ENCODE measurements around the gene SLC7A1. TPM values are rescaled to one million over a fixed set of nuclear protein-coding genes. Genes with fewer than 3 reads are reported as not detected.
A peak's percentile ranks its signal among the peaks of the same experiment; 100 is the strongest.

The SLC7A1 gene
- total RNA-seq, 1 experiment from 2014 or later, result 84.5 TPM

DNA sequence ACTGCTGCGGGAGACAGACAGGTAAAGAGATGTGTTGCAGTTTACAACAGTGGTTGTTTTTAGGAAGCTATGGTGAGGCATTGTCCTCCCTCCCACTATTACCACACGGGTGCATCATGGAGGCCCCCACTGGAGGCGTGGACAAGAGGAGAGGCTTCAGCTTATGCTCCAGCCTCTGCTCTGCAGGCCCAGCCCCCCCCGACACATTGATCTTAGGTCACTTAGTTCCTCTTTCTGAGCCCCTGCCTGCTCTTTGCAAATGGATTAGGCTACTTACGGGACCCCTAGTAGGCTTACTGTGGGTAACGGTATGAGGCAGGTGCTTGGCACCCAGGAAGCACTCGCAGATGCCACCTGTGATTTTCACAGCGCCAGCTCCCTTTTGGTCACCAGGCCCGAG lies 123.9 kb downstream of the SLC7A1 start:
- ChIA-PET POLR2A (interaction anchor here (0.6 kb wide), 1 partner anchor 117 kb away, joined by 5 read pairs; no protein-coding TSS in a partner anchor), CTCF (interaction anchor here (0.7 to 4.1 kb wide), 20 partner anchors 10 to 381 kb away, joined by 3 to 37 read pairs (median 4); no protein-coding TSS in a partner anchor)
- Mint-ChIP-seq H3K27me3 (ENCODE audit: low read depth) (no peaks in the 10 kb centered on the region; the same call in 1 of the 2 replicates), H3K4me3 (no peak overlapping the region), H3K9me3 (no peaks in the 10 kb centered on the region), H3K36me3 (no peaks in the 10 kb centered on the region), H3K4me1 (no peaks in the 10 kb centered on the region), H3K27ac (no peak overlapping the region)
- TF ChIP-seq TP53 (CRISPR knock-in tag; IDR thresholded peaks at IDR 0.05) (no peak), ATF1 (CRISPR knock-in tag; IDR thresholded peaks at IDR 0.05) (no peak), MXD4 (CRISPR knock-in tag; IDR thresholded peaks at IDR 0.05; ENCODE audit: borderline replicate concordance) (no peak), SMAD4 (CRISPR knock-in tag; IDR thresholded peaks at IDR 0.05) (no peak), FOXK1 (CRISPR knock-in tag; IDR thresholded peaks at IDR 0.05) (no peak), ESRRA (CRISPR knock-in tag; IDR thresholded peaks at IDR 0.05; ENCODE audit: borderline replicate concordance) (no peak), FOXP1 (CRISPR knock-in tag; IDR thresholded peaks at IDR 0.05; ENCODE audit: borderline replicate concordance) (no peak), NR3C1 (CRISPR knock-in tag; conservative IDR thresholded peaks at IDR 0.05; ENCODE audit: low read depth) (no peak), JUN (CRISPR knock-in tag; IDR thresholded peaks at IDR 0.05) (no peak)
- TF ChIP-seq, protein P1, sequence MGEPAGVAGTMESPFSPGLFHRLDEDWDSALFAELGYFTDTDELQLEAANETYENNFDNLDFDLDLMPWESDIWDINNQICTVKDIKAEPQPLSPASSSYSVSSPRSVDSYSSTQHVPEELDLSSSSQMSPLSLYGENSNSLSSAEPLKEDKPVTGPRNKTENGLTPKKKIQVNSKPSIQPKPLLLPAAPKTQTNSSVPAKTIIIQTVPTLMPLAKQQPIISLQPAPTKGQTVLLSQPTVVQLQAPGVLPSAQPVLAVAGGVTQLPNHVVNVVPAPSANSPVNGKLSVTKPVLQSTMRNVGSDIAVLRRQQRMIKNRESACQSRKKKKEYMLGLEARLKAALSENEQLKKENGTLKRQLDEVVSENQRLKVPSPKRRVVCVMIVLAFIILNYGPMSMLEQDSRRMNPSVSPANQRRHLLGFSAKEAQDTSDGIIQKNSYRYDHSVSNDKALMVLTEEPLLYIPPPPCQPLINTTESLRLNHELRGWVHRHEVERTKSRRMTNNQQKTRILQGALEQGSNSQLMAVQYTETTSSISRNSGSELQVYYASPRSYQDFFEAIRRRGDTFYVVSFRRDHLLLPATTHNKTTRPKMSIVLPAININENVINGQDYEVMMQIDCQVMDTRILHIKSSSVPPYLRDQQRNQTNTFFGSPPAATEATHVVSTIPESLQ (CRISPR knock-in tag; IDR thresholded peaks at IDR 0.05), result no peak
- TF ChIP-seq, protein P2, sequence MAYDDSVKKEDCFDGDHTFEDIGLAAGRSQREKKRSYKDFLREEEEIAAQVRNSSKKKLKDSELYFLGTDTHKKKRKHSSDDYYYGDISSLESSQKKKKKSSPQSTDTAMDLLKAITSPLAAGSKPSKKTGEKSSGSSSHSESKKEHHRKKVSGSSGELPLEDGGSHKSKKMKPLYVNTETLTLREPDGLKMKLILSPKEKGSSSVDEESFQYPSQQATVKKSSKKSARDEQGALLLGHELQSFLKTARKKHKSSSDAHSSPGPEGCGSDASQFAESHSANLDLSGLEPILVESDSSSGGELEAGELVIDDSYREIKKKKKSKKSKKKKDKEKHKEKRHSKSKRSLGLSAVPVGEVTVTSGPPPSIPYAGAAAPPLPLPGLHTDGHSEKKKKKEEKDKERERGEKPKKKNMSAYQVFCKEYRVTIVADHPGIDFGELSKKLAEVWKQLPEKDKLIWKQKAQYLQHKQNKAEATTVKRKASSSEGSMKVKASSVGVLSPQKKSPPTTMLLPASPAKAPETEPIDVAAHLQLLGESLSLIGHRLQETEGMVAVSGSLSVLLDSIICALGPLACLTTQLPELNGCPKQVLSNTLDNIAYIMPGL (CRISPR knock-in tag; IDR thresholded peaks at IDR 0.05), result no peak
- DNase-seq (ENCODE audit: low spot score) (no peak), ATAC-seq (no peak)

DNA sequence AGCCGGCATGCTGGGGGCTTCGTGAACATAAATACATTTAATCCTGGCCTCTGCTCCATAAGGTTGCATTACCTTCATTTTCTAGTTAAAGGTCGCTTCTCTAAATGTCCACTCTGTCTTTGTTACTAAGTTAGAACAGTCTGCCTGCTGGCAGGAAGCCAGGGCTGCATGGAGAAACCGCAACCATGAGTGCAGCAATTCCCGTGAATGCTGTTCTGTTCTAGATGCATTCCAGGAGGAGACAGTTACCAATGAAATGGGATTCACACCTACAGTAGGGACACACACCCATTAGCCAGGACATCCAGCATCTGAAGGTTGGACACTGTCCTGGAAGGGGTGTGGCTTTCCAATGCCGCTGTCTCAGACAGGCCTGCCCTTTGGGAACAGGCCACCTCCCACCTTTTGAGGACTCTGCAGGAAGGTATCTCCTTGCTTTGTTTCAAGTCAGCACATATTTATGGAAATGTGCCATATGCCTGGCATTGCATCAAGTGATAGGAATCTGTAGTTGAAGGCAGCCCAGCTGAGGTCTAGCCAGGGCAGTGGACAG lies 129.7 kb downstream of the SLC7A1 start:
- Mint-ChIP-seq H3K27me3 (ENCODE audit: low read depth) (no peaks in the 10 kb centered on the region; the same call in 1 of the 2 replicates), H3K9me3 (0 out of 2 replicates have a peak, but pooled peaks cover 2% of the 10 kb centered on the region), H3K27ac (no peak overlapping the region), H3K4me1 (no peaks in the 10 kb centered on the region), H3K36me3 (no peaks in the 10 kb centered on the region), H3K4me3 (no peak overlapping the region)
- ChIA-PET CTCF (interaction anchor here (1.7 to 3.2 kb wide), 2 partner anchors 11 to 248 kb away, joined by 5 to 13 read pairs; no protein-coding TSS in a partner anchor), POLR2A (no interaction called here)
- ATAC-seq (peak; percentile 38), DNase-seq (ENCODE audit: low spot score) (no peak)
- TF ChIP-seq SMAD3 (CRISPR knock-in tag; IDR thresholded peaks at IDR 0.05; ENCODE audit: borderline replicate concordance) (no peak), IRF2 (CRISPR knock-in tag; IDR thresholded peaks at IDR 0.05; ENCODE audit: borderline replicate concordance, low read depth) (no peak), HMGA2 (CRISPR knock-in tag; IDR thresholded peaks at IDR 0.05) (no peak), TEAD1 (CRISPR knock-in tag; IDR thresholded peaks at IDR 0.05) (no peak), OVOL2 (CRISPR knock-in tag; IDR thresholded peaks at IDR 0.05; ENCODE audit: borderline replicate concordance) (no peak), ZNF121 (CRISPR knock-in tag; IDR thresholded peaks at IDR 0.05) (no peak)
- TF ChIP-seq, protein P3, sequence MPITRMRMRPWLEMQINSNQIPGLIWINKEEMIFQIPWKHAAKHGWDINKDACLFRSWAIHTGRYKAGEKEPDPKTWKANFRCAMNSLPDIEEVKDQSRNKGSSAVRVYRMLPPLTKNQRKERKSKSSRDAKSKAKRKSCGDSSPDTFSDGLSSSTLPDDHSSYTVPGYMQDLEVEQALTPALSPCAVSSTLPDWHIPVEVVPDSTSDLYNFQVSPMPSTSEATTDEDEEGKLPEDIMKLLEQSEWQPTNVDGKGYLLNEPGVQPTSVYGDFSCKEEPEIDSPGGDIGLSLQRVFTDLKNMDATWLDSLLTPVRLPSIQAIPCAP (CRISPR knock-in tag; IDR thresholded peaks at IDR 0.05), result no peak
- TF ChIP-seq, protein P4, sequence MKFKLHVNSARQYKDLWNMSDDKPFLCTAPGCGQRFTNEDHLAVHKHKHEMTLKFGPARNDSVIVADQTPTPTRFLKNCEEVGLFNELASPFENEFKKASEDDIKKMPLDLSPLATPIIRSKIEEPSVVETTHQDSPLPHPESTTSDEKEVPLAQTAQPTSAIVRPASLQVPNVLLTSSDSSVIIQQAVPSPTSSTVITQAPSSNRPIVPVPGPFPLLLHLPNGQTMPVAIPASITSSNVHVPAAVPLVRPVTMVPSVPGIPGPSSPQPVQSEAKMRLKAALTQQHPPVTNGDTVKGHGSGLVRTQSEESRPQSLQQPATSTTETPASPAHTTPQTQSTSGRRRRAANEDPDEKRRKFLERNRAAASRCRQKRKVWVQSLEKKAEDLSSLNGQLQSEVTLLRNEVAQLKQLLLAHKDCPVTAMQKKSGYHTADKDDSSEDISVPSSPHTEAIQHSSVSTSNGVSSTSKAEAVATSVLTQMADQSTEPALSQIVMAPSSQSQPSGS (CRISPR knock-in tag; IDR thresholded peaks at IDR 0.05; ENCODE audit: borderline replicate concordance, low read depth), result no peak
- TF ChIP-seq, protein P5, sequence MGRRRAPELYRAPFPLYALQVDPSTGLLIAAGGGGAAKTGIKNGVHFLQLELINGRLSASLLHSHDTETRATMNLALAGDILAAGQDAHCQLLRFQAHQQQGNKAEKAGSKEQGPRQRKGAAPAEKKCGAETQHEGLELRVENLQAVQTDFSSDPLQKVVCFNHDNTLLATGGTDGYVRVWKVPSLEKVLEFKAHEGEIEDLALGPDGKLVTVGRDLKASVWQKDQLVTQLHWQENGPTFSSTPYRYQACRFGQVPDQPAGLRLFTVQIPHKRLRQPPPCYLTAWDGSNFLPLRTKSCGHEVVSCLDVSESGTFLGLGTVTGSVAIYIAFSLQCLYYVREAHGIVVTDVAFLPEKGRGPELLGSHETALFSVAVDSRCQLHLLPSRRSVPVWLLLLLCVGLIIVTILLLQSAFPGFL (CRISPR knock-in tag; IDR thresholded peaks at IDR 0.05; ENCODE audit: borderline replicate concordance), result no peak
- TF ChIP-seq, protein P6, sequence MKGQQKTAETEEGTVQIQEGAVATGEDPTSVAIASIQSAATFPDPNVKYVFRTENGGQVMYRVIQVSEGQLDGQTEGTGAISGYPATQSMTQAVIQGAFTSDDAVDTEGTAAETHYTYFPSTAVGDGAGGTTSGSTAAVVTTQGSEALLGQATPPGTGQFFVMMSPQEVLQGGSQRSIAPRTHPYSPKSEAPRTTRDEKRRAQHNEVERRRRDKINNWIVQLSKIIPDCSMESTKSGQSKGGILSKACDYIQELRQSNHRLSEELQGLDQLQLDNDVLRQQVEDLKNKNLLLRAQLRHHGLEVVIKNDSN (CRISPR knock-in tag; IDR thresholded peaks at IDR 0.05), result no peak
- TF ChIP-seq, protein P7, sequence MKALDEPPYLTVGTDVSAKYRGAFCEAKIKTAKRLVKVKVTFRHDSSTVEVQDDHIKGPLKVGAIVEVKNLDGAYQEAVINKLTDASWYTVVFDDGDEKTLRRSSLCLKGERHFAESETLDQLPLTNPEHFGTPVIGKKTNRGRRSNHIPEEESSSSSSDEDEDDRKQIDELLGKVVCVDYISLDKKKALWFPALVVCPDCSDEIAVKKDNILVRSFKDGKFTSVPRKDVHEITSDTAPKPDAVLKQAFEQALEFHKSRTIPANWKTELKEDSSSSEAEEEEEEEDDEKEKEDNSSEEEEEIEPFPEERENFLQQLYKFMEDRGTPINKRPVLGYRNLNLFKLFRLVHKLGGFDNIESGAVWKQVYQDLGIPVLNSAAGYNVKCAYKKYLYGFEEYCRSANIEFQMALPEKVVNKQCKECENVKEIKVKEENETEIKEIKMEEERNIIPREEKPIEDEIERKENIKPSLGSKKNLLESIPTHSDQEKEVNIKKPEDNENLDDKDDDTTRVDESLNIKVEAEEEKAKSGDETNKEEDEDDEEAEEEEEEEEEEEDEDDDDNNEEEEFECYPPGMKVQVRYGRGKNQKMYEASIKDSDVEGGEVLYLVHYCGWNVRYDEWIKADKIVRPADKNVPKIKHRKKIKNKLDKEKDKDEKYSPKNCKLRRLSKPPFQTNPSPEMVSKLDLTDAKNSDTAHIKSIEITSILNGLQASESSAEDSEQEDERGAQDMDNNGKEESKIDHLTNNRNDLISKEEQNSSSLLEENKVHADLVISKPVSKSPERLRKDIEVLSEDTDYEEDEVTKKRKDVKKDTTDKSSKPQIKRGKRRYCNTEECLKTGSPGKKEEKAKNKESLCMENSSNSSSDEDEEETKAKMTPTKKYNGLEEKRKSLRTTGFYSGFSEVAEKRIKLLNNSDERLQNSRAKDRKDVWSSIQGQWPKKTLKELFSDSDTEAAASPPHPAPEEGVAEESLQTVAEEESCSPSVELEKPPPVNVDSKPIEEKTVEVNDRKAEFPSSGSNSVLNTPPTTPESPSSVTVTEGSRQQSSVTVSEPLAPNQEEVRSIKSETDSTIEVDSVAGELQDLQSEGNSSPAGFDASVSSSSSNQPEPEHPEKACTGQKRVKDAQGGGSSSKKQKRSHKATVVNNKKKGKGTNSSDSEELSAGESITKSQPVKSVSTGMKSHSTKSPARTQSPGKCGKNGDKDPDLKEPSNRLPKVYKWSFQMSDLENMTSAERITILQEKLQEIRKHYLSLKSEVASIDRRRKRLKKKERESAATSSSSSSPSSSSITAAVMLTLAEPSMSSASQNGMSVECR (CRISPR knock-in tag; IDR thresholded peaks at IDR 0.05; ENCODE audit: borderline replicate concordance), result no peak

All from WTC11 (cell line).